Astrocyte of the spinal cord (primary cell): ENCODE data around the gene BMP4.

Experiments
- DNase-seq: peaks from one replicate; pipeline ENCODE4 v3.0.0; 2011; ENCODE audit warnings: low read depth, low spot score
- H3K4me3 ChIP-seq: 2 replicates; pipeline ENCODE4 v1.5.1; 2011; ENCODE audit warnings: low read depth, mild to moderate bottlenecking, low read length, moderate library complexity
- in situ Hi-C: cut with HindIII; loops from 2 replicates; pipeline ENCODE4 v1.10.0; 2017; ENCODE audit warnings: low sequenced_read_pairs
- TF ChIP-seq, protein P1 (sequence below): IDR thresholded peaks from 2 replicates; pipeline ENCODE4 v1.5.1; 2012; ENCODE audit warnings: low read depth, mild to moderate bottlenecking, low read length, inconsistent platforms

Gene BMP4

DNA sequence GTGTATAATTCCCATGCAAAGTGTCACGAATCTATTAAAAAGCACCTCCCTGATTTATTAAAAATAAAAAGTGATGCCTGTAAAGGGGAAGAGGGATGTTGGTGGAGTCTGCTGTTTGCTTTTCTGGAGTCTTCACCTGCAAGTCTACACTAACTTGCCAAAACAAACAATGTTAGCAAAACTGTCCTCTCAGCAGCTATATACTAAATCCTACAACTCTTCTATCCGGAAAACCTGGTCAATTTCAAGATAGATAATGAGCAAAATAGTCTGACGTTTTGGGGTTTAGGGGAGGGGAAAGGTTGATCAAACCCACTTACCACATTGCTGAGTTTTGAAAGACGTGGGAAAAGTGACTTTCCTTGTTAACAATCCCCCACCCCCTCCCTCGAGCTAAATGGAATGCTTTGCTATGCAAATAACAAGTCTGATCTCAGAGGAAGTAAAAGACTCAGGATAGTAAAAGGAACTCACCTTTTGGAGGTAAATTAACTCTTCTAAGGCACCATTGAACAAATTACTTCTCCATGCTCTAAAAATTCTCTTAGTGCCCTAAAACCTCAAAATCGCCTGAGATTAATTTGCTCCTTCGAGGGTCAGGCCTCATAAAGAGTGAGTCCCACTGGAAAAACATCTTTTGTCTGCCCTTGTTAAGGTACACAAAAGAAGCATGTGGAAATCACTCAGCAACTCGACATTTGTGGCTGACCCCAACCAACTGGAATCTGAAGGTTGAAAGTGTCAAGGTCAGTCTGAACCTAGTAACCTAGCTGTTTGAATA, 13.5 kb downstream of the BMP4 start:
- DNase-seq: no peak
- TF ChIP-seq, protein P1, sequence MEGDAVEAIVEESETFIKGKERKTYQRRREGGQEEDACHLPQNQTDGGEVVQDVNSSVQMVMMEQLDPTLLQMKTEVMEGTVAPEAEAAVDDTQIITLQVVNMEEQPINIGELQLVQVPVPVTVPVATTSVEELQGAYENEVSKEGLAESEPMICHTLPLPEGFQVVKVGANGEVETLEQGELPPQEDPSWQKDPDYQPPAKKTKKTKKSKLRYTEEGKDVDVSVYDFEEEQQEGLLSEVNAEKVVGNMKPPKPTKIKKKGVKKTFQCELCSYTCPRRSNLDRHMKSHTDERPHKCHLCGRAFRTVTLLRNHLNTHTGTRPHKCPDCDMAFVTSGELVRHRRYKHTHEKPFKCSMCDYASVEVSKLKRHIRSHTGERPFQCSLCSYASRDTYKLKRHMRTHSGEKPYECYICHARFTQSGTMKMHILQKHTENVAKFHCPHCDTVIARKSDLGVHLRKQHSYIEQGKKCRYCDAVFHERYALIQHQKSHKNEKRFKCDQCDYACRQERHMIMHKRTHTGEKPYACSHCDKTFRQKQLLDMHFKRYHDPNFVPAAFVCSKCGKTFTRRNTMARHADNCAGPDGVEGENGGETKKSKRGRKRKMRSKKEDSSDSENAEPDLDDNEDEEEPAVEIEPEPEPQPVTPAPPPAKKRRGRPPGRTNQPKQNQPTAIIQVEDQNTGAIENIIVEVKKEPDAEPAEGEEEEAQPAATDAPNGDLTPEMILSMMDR: no peak
- H3K4me3 ChIP-seq: no peak overlapping the region
- in situ Hi-C loops: no loop called here

DNA sequence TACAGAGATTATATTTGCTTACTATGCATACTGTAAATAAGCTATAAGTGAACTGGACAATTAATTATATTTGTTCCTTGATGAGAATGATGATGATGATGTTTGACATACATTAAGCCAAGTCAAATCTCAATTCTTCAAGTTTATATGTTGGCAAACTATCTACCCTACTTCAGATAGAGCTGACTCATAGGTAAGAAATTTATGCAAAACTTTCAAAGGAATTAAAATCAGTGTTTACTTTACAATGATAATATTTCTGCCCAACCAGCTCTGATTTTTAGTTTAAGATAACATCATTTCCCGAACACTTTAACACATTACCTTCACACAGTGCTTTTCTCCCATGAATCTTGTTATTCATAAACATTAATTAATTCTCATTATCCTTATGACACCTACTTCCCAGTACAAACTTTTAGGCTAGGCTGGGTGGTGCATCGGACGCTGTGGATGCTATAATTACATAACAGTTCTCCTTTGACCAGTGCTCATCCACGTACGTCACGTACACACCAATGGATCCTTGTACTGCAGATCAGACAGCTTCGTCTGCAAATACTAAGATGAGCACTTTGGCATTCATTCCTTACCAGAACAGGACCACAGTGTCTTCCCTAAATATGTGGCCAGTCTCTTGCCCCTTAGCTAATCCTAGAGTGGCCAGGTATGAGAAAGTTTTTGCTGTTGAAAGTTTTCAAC, 18.3 kb downstream of the BMP4 start:
- TF ChIP-seq, protein P1: no peak
- H3K4me3 ChIP-seq: no peak overlapping the region
- in situ Hi-C loops: no loop called here
- no peak for DNase-seq

DNA sequence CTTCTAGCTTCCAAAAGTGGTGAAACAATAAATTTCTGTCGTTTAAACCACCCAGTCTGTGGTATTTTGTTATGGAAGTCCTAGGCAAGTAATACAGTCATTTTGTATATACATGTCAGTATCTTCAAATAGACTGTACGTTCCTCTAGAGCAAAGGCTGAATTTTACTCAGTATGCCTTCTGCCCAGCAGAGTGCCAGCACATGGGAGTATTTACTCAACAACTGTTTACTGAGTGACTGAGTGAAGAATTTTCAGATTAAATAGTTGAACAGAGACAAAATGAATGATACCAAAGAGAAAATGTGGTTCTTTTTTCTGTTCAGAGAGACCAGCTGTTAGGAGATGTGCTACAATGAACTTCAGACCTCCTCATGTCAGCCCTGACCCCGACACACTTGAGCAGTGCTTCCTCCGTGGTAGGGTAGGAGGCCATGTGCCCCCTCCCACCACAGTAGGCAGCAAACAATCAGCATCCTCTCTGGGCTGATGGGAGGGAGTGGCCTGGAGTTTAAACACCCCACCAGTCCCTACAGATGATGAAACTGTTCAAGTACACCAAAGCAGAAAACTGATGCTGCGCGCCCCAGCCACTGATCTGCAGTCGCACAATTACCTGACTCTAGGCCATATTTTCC, 21.7 kb downstream of the BMP4 start:
- in situ Hi-C loops: no loop called here
- no peak overlapping the region for H3K4me3 ChIP-seq
- no peak for DNase-seq
- TF ChIP-seq, protein P1: no peak

DNA sequence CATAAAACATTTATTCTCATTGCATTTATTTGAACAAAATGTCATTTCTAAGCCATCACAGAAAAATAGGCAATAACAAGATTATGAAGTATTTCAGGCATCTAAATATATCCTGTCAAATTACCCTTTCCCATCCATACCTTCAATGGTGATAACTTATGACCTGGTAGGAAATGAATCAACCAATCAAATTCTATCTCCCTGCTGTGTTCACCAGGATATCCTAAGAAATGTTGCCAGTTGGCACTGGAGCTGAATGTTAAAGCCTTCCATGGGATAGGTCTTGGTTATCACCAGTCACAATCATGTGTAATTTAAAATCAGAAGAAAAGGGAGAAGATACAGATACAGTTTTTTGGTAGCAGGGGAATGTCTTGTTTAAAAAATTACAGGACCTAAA, 23.7 kb downstream of the BMP4 start:
- in situ Hi-C loops: no loop called here
- TF ChIP-seq, protein P1: no peak
- DNase-seq: no peak
- H3K4me3 ChIP-seq: no peak overlapping the region

DNA sequence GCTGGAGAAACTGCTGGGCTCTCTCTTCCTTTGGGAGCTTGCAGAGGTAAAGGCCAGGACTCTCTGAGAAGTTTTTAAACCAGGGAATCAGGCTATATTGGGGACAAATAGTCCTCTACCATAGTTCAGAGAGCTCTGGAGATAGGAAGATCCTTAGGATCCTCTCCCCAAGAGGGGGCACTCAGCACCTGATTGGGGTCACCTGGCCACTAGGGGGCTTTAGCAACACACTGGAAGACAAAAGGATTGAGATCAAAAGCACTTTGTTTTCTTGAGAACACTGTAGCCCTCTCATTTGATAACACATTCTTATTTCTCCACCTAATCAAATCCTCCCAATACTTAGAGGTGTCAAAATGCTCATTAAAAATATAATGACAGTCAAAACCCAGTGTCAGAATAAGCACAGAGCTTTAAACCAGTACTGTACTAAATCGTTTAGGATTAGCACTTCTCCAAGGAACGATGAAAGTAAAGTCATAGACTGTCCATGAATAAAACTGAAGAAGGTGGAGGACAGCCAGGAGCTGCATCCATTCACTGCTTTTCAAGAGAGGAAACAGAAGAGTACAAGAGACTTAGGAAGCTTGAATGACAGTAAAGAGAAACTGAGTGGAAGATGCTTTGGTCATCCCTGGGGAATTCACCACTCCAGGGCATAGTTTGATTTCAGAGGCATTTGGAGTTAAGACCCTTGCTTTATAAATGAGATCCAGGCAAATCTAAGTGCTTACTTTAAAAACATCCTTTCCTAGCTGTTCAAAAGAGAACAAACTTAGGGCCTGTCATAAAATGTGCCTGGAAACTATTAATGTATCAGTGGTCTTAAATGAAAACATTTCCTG, 26.5 kb downstream of the BMP4 start:
- in situ Hi-C loops: no loop called here
- no peak overlapping the region for H3K4me3 ChIP-seq
- TF ChIP-seq, protein P1: peak; percentile 56
- no peak for DNase-seq

DNA sequence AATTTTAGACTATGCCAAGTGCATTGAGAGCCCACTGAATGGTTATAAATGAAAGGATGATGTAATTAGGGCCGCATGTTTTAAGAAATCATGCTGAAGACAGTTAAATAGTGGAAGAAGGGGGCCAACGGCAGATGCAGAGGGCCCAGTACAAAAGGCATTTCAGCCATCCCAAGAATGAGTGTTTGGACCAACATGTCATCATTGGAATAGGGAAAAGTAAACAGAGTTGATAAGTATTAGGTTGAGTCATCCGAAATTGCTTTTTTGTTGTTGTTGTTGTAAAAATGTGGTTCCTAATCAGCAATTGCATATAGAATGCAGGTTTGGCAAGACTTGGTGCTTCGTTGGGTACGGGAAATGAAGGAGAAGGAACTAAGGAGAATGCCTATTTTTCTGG, 29.5 kb downstream of the BMP4 start:
- peak; percentile 14 for DNase-seq
- TF ChIP-seq, protein P1: no peak
- in situ Hi-C loops: no loop called here
- H3K4me3 ChIP-seq: no peak overlapping the region
